Measurements from ENCODE around the gene GPANK1. TPM values are rescaled to one million over a fixed set of nuclear protein-coding genes. Genes with fewer than 3 reads are reported as not detected.

Gene GPANK1
- total RNA-seq, 1 experiment from 2014 or later = 33.3 TPM

- DNase-seq = no peak
- Histone ChIP-seq H3K36me3 (replicated peaks; ENCODE audit: control insufficient read depth, insufficient read depth, low read length) (peaks cover 3% of the 10 kb centered on the region), H3K27me3 (ENCODE audit: control insufficient read depth, insufficient read depth, low read length) (peaks cover 17% of the 10 kb centered on the region), H3K4me3 (ENCODE audit: insufficient read depth, low read depth, low read length) (peak overlapping the region; percentile 47; the same call in 1 of the 2 replicates)
Observed at GRCh38 chr6:31683591-31683990, 18.8 kb upstream of the GPANK1 start.

DNA sequence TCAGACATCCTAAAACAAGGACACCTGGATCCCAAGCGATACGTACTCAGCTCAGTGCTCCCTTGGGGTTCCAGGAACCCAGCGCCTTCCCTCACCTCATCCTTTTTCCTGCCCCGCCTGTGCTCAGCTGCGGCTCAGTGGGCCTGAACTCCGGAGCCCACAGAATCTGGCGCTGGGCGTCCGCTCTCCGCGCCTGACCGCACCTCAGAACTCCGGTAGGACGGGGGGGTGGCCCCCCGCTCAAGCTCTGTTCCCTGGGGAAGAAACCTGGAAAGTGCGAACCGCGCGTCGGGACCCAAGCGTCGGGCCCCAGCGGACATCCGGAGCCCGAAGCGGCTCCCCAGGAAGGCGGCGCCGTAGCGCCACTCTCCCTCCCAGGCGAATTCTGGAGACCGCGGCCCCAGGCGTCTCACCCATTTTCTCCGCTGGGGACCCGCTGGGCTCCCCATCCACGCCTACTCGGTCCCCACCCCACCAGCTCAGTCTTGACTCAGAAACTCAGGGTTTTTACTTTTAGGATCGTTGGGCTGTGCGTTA, 16.4 kb upstream of the GPANK1 start:
- Histone ChIP-seq H3K4me3 (ENCODE audit: insufficient read depth, low read depth, low read length) (peak overlapping the region; percentile 38), H3K36me3 (replicated peaks; ENCODE audit: control insufficient read depth, insufficient read depth, low read length) (no peaks in the 10 kb centered on the region; the same call in 1 of the 2 replicates), H3K27me3 (ENCODE audit: control insufficient read depth, insufficient read depth, low read length) (peaks cover 17% of the 10 kb centered on the region)
- peak; percentile 86 for DNase-seq

GRCh38 chr6:31680226-31681134, 15.7 kb upstream of the GPANK1 start, which contains the start of gene LY6G5C:
Gene LY6G5C (minus strand): TSS chr6:31681067. CDS start chr6:31680373, 694 bp downstream.
- peak; percentile 81 for DNase-seq
- H3K27me3 ChIP-seq (ENCODE audit: control insufficient read depth, insufficient read depth, low read length) = peaks cover 17% of the 10 kb centered on the region
- H3K4me3 ChIP-seq (ENCODE audit: insufficient read depth, low read depth, low read length) = peak within 1 kb of the TSS; percentile 38
- no peaks in the 10 kb centered on the region for H3K36me3 ChIP-seq (replicated peaks; ENCODE audit: control insufficient read depth, insufficient read depth, low read length)

- no peak for DNase-seq
- no peaks in the 10 kb centered on the region for H3K36me3 ChIP-seq (replicated peaks; ENCODE audit: control insufficient read depth, insufficient read depth, low read length)
- H3K27me3 ChIP-seq (ENCODE audit: control insufficient read depth, insufficient read depth, low read length) = peaks cover 17% of the 10 kb centered on the region
- no peak overlapping the region for H3K4me3 ChIP-seq (ENCODE audit: insufficient read depth, low read depth, low read length)
Observed at GRCh38 chr6:31677955-31678354, 13.2 kb upstream of the GPANK1 start.

GRCh38 chr6:31676904-31677303, 12.1 kb upstream of the GPANK1 start:
- H3K4me3 ChIP-seq (ENCODE audit: insufficient read depth, low read depth, low read length) = no peak overlapping the region
- peaks cover 11% of the 10 kb centered on the region for H3K27me3 ChIP-seq (ENCODE audit: control insufficient read depth, insufficient read depth, low read length)
- no peak for DNase-seq
- peaks cover 4% of the 10 kb centered on the region for H3K36me3 ChIP-seq (replicated peaks; ENCODE audit: control insufficient read depth, insufficient read depth, low read length)

- H3K27me3 ChIP-seq (ENCODE audit: control insufficient read depth, insufficient read depth, low read length) = peaks cover 6% of the 10 kb centered on the region
- no peak overlapping the region for H3K4me3 ChIP-seq (ENCODE audit: insufficient read depth, low read depth, low read length)
- no peak for DNase-seq
- H3K36me3 ChIP-seq (replicated peaks; ENCODE audit: control insufficient read depth, insufficient read depth, low read length) = peaks cover 8% of the 10 kb centered on the region
Observed at GRCh38 chr6:31676322-31676903, 11.6 kb upstream of the GPANK1 start.

DNA sequence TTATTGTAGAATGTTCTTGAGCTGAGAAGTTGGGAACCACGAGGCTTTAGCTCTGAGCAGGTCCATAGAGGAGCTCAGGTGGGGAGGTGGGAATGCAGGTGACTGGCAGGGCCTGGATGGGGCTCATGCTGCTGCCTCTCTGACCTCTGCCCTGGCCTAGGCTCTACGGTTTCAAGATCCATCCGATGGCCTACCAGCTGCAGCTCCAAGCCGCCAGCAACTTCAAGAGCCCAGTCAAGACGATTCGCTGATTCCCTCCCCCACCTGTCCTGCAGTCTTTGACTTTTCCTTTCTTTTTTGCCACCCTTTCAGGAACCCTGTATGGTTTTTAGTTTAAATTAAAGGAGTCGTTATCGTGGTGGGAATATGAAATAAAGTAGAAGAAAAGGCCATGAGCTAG, 4.9 kb upstream of the GPANK1 start, which contains the start of gene LY6G5B:
Gene LY6G5B (plus strand): TSS at position 301 of the 400 bp plus-strand sequence. CDS start 975 bp downstream, outside the sequence.
- DNase-seq = no peak
- Histone ChIP-seq H3K27me3 (ENCODE audit: control insufficient read depth, insufficient read depth, low read length) (no peaks in the 10 kb centered on the region), H3K4me3 (ENCODE audit: insufficient read depth, low read depth, low read length) (no peak within 1 kb of the TSS), H3K36me3 (replicated peaks; ENCODE audit: control insufficient read depth, insufficient read depth, low read length) (peaks cover 43% of the 10 kb centered on the region)

DNA sequence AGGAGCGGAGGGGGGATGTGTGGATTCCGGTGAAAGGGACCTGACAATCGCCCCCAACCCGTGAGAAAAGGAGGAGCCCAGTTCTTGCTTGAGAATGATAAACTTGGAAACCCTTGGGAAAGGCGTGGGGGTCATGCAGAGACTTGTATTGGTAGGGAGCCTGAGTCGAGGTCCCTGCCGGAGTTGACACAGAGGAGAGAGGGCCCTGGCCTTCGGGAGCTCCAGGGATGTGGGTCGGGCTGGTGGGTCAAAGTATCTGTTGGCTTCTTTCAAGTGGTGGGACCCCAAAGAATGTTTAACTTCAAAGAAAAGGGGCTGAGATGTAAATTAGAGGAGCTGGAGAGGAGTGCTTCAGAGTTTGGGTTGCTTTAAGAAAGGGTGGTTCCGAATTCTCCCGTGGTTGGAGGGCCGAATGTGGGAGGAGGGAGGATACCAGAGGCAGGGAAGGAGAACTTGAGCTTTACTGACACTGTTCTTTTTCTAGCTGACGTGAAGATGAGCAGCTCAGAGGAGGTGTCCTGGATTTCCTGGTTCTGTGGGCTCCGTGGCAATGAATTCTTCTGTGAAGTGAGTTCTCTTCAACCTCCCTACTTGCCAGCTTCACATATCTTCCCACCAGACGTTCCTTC, 1.7 kb upstream of the GPANK1 start:
- no peak for DNase-seq
- H3K36me3 ChIP-seq (replicated peaks; ENCODE audit: control insufficient read depth, insufficient read depth, low read length) = peaks cover 43% of the 10 kb centered on the region
- peak overlapping the region; percentile 84 for H3K4me3 ChIP-seq (ENCODE audit: insufficient read depth, low read depth, low read length)
- H3K27me3 ChIP-seq (ENCODE audit: control insufficient read depth, insufficient read depth, low read length) = no peaks in the 10 kb centered on the region

DNA sequence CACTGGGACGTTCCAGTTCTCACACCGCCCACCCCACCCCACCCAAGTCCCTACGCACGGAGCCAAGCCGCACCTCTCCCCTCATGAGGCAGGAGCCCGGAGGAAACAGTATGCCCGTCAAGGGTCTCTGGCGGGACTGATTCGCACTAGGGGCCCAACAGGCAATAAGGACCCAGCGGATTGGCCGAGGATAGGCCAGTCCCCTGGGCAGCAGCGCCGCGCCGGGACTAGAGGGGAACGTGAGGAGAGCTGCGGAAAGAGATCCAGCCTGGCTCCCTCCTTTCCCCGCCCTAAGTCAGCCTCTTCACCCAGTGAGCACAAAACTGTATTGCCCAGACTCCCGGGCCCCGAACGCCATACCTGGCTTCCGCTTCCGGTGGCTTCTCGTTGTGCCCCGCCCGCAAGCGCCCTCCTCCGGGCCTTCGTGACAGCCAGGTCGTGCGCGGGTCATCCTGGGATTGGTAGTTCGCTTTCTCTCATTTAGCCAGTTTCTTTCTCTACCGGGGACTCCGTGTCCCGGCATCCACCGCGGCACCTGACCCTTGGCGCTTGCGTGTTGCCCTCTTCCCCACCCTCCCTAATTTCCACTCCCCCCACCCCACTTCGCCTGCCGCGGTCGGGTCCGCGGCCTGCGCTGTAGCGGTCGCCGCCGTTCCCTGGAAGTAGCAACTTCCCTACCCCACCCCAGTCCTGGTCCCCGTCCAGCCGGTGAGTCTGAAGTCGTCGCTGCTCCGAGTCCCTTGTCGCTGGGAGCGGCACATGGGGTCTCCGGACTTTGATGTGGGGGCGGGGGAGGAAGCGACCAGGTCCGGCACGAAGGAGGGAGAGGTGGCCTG, 922 bp upstream of the GPANK1 start, which contains the start of gene CSNK2B:
Gene CSNK2B (plus strand): TSS at position 580 of the 836 bp plus-strand sequence. CDS start 752 bp downstream, outside the sequence.
- Histone ChIP-seq H3K36me3 (replicated peaks; ENCODE audit: control insufficient read depth, insufficient read depth, low read length) (peaks cover 39% of the 10 kb centered on the region), H3K27me3 (ENCODE audit: control insufficient read depth, insufficient read depth, low read length) (no peaks in the 10 kb centered on the region), H3K4me3 (ENCODE audit: insufficient read depth, low read depth, low read length) (peak within 1 kb of the TSS; percentile 94)
- peak; percentile 98 for DNase-seq

GRCh38 chr6:31663961-31664789, 622 bp downstream of the GPANK1 start:
- DNase-seq = peak; percentile 65
- H3K27me3 ChIP-seq (ENCODE audit: control insufficient read depth, insufficient read depth, low read length) = no peaks in the 10 kb centered on the region
- peaks cover 28% of the 10 kb centered on the region for H3K36me3 ChIP-seq (replicated peaks; ENCODE audit: control insufficient read depth, insufficient read depth, low read length)
- H3K4me3 ChIP-seq (ENCODE audit: insufficient read depth, low read depth, low read length) = peak overlapping the region; percentile 94

DNA sequence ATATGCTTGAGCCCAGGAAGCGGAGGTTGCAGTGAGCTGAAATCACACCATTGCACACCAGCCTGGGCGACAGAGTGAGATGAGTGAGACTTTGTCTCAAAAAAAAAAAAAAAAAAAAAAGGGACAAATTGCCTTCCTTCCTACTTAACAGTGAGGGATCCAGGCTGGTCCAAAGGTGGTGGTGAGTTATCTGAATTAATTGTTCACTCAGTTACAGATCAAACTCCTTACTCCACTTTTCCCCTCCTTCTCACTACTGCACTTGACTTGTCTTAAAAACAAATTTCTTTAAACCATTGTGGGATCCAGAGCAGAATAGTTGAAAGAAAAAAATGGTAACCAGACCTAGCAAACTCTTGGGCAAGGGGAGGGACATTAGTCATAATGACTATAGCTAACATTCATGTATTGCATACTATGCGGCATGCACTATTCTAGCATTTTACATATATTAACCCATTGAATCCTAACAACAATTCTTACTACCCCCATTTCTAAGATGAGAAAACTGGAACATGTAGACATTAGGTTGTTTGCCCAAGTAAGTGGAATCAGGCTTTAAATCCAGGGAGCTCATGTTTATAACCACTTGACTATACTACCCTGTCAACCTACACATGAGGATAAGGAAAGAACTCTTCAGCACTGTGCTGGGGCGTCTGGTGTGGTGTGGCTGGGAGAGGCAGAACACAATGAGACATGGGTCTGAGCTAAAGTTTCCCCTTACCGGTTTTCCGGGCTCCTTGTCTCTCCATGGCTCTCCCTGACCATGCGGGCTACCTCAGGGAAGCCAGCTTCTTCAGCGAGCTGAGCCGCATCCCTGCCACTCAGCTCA, 1.5 kb downstream of the GPANK1 start:
- no peak for DNase-seq
- H3K4me3 ChIP-seq (ENCODE audit: insufficient read depth, low read depth, low read length) = peak overlapping the region; percentile 94; the same call in 1 of the 2 replicates
- H3K27me3 ChIP-seq (ENCODE audit: control insufficient read depth, insufficient read depth, low read length) = no peaks in the 10 kb centered on the region
- H3K36me3 ChIP-seq (replicated peaks; ENCODE audit: control insufficient read depth, insufficient read depth, low read length) = peaks cover 20% of the 10 kb centered on the region

DNA sequence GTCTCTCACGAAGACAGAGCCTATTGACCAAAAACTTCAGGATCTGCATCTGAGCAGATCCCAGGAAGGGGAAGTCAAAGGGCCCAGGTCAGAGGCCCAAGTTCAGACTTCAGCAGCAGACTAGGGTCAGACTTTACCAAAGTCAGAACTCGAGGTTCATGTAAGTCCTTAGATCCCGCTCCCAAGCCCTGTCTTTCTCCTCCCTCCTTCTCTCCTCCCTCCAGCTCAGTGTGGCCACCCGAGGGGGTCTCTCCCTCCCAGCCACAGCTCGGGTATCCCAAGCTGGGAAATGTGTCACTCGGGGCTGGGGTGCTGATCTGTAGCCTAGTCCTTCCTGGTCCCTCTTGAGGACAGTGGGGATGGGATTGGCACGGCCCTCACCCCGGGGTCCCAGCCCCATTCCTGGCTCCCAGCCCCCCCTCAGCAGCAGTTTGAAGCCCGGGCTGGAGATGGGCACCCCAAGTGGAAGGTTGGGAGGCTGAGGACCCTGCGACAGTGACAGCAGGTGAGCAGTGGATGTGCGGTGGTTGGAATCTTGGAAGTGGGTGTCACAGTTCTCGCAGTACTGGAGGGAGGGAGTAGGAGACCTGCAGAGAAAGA, 2.6 kb downstream of the GPANK1 start:
- Histone ChIP-seq H3K4me3 (ENCODE audit: insufficient read depth, low read depth, low read length) (no peak overlapping the region), H3K27me3 (ENCODE audit: control insufficient read depth, insufficient read depth, low read length) (no peaks in the 10 kb centered on the region), H3K36me3 (replicated peaks; ENCODE audit: control insufficient read depth, insufficient read depth, low read length) (peaks cover 10% of the 10 kb centered on the region)
- no peak for DNase-seq

All from H7 (cell line).